Measurements from ENCODE around the gene SLC13A3.

- TF ChIP-seq CTCF (IDR thresholded peaks at IDR 0.05; ENCODE audit: insufficient read depth, low read depth, low read length) (no peak), EZH2 (IDR thresholded peaks at IDR 0.05; ENCODE audit: insufficient read depth, low read length) (no peak)
These were observed 14.7 kb downstream of the SLC13A3 start for GRCh38 chr20:46636514-46636913.

All from astrocyte (in vitro differentiated cells and primary cell).